Adipocyte (in vitro differentiated cells): Measurements from ENCODE around the gene MGMT.

Source experiments
- DNase-seq: peaks from one replicate; pipeline ENCODE4 v3.0.0-alpha.2; 2015; ENCODE audit warnings: low read depth
- H3K27me3 ChIP-seq: replicated peaks from 2 replicates; pipeline ENCODE4 v1.7.0; 2013; ENCODE audit warnings: mild to moderate bottlenecking, low read length, moderate library complexity; ENCODE audit not compliant: control insufficient read depth, insufficient read depth
- H3K36me3 ChIP-seq: 2 replicates; pipeline ENCODE4 v1.7.0; 2013; ENCODE audit warnings: low read length, mild to moderate bottlenecking, moderate library complexity; ENCODE audit not compliant: control insufficient read depth, insufficient read depth, severe bottlenecking
- H3K4me1 ChIP-seq: 2 replicates; pipeline ENCODE4 v1.7.0; 2013; ENCODE audit warnings: mild to moderate bottlenecking, low read length, moderate library complexity; ENCODE audit not compliant: control insufficient read depth, insufficient read depth
- H3K4me3 ChIP-seq: 2 replicates; pipeline ENCODE4 v1.7.0; 2013; ENCODE audit warnings: mild to moderate bottlenecking, low read length, moderate library complexity
- H3K9ac ChIP-seq: 2 replicates; pipeline ENCODE4 v1.7.0; 2013; ENCODE audit warnings: mild to moderate bottlenecking, low read length, moderate library complexity
- H3K9me3 ChIP-seq: 2 replicates; pipeline ENCODE4 v1.7.0; 2013; ENCODE audit warnings: mild to moderate bottlenecking, low read length, moderate library complexity; ENCODE audit not compliant: control insufficient read depth

MGMT gene

DNA sequence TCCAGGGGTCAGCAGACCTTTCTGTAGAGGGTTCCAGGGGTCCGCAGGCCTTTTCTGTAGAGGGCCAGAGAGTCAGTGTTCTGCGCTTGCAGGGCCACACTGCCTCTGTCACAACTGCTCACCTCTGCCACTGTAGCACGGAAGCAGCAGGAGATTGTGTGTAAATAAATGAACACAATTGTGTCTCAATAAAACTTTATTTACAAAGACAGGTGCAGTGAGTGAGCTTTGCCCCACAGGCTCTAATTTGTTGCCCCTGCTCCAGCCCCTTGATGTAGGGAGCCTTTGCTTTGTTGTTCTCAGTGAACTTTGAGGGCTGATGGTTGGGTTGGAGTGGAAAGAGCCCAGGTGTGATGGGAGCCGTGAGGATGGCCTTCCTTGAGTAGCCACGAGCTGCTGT lies 67.8 kb downstream of the MGMT start:
- no peak overlapping the region for H3K9ac ChIP-seq
- no peaks in the 10 kb centered on the region for H3K9me3 ChIP-seq
- H3K36me3 ChIP-seq: no peaks in the 10 kb centered on the region
- H3K4me3 ChIP-seq: no peak overlapping the region
- no peak for DNase-seq
- peaks cover 4% of the 10 kb centered on the region for H3K4me1 ChIP-seq
- H3K27me3 ChIP-seq: no peaks in the 10 kb centered on the region

DNA sequence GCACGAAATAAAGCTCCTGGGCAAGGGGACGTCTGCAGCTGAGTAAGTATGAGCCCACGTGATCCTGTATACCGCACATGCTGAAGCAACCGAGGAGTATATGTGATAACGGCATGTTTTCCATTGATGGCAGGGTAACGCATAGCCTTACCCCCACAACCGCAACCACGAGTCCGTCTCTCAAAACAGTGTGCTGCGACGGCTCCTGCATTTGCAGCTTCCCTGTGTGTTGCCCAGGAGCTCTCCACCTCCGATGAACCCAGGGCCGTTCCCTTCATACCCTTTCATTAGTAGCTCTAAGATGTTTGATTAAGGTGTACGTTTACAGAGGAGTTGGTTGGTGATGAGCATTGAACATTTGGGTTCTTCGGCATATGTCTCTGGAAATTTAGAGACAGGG lies 69.3 kb downstream of the MGMT start:
- DNase-seq: no peak
- Histone ChIP-seq H3K9me3 (no peaks in the 10 kb centered on the region), H3K4me1 (peaks cover 4% of the 10 kb centered on the region), H3K36me3 (no peaks in the 10 kb centered on the region), H3K27me3 (no peaks in the 10 kb centered on the region), H3K9ac (no peak overlapping the region), H3K4me3 (no peak overlapping the region)

DNA sequence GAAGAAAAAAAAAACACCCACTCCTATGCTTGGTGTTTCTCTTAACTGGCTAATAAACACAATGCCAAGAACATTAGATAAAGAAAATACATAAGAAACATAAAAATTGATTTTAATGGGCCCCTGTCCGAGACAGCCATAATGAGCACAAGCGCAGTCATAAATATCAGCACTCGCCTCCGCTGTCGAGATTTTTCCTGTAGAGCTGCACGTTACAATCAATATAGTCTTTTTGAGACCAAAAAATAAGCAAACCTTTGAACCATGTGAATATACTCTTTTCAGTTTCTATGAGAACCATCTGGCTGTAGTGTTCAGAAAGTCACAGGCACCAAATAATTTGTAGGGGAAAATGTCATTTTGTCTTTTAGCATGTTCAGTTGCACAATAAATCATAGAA lies 70.1 kb downstream of the MGMT start:
- DNase-seq: no peak
- Histone ChIP-seq H3K36me3 (no peaks in the 10 kb centered on the region), H3K9me3 (no peaks in the 10 kb centered on the region), H3K27me3 (no peaks in the 10 kb centered on the region), H3K4me1 (peaks cover under 1% of the 10 kb centered on the region), H3K4me3 (no peak overlapping the region), H3K9ac (no peak overlapping the region)

DNA sequence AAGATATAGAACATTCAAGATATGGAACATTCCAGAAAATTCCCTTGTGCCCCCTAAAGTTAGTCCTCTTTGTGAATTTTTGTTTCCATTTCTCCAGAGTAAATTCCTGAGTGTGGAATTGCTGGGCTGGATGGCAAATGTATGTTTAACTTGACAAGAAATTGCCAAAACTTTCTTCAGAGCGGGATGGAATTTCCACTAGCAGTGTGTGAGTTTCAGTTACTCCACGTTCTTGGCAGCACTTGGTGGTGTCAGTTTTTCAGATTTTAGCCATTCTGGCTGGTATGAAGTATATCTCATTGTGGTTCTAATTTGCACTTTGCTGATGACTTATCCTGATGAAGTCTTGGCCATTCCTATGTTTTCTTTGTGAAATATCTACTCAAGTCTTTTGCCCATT lies 71.2 kb downstream of the MGMT start:
- H3K9ac ChIP-seq: no peak overlapping the region
- no peak for DNase-seq
- H3K4me1 ChIP-seq: no peaks in the 10 kb centered on the region
- no peak overlapping the region for H3K4me3 ChIP-seq
- H3K9me3 ChIP-seq: no peaks in the 10 kb centered on the region
- H3K36me3 ChIP-seq: no peaks in the 10 kb centered on the region
- no peaks in the 10 kb centered on the region for H3K27me3 ChIP-seq

DNA sequence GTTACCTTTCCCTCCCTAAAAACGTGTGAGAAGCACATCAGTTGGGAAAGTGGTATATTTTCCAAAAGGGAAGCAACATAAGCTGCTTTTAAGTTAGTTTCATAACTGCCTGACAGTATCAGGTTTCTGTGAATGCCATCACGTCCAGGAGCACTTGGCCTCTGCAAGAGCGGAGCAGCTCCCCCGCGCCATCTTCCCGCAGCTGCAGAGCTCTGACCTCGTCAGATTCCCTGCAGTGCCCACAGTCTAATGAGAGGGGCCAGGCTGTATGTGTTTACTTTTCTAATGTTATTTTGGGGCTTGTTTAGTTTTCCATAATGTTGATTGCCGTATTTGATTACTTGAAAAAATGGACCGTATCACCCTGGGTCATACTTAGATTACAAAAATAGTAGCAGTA lies 74.2 kb downstream of the MGMT start:
- no peak for DNase-seq
- Histone ChIP-seq H3K9me3 (no peaks in the 10 kb centered on the region), H3K27me3 (no peaks in the 10 kb centered on the region), H3K36me3 (no peaks in the 10 kb centered on the region), H3K9ac (no peak overlapping the region), H3K4me1 (no peaks in the 10 kb centered on the region), H3K4me3 (no peak overlapping the region)

DNA sequence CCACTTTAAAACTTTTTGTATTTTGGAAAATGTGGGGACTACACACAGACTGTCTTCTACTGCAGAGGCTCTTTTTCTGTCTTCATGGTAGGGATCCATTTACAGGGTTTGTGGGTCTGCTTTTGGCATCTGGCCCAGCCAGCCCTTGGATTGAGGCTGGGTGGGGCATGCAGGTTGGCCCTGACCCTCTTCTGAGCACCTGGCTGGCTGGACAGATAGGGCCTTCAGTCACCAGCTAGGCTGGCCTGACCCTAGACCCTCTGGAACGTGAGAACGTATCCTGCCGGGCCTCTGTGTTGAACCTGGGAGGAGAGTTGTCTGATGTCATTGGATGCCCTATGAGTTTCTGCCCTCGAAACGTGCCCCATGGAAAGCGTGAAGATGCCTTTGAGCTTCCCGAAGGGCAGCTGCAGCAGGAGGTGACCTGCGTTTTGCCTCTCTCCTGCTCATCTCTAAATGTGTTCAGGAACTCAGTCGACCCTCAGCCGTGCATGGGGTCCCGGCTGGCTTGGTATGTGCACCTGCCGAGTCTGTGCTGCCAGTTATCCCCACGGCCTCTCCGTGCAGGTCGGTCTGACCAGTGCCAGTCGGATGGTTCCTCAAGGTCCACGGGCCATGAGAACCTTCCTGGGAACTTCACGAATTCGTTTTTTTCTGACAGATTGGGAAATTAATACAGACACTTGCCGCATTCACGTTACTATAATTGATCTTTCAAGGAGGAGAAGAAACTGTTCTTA lies 74.9 kb downstream of the MGMT start:
- no peaks in the 10 kb centered on the region for H3K36me3 ChIP-seq
- H3K9ac ChIP-seq: no peak overlapping the region
- no peak overlapping the region for H3K4me3 ChIP-seq
- no peaks in the 10 kb centered on the region for H3K4me1 ChIP-seq
- H3K27me3 ChIP-seq: no peaks in the 10 kb centered on the region
- H3K9me3 ChIP-seq: no peaks in the 10 kb centered on the region
- no peak for DNase-seq

DNA sequence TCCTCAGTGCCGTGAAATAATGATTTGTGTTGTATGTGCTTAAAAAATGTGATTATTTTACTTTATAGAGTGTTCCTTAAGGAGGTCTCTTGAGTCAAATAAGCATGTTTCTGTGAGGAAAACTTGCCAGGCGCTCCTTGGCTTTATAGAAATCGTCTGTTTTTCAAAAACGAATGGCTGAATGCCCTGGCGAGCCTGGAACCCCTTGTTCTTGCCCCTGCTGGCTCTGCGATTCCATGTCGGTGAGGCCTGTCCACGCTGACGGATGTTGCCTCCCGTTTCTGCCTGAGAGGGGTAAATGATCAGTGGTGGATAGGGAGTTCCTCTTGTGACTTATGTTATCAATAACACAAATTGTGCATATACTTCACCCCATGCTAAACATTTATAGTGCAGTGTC lies 75.5 kb downstream of the MGMT start:
- Histone ChIP-seq H3K9me3 (no peaks in the 10 kb centered on the region), H3K9ac (no peak overlapping the region), H3K27me3 (no peaks in the 10 kb centered on the region), H3K4me1 (no peaks in the 10 kb centered on the region), H3K36me3 (no peaks in the 10 kb centered on the region), H3K4me3 (no peak overlapping the region)
- no peak for DNase-seq

DNA sequence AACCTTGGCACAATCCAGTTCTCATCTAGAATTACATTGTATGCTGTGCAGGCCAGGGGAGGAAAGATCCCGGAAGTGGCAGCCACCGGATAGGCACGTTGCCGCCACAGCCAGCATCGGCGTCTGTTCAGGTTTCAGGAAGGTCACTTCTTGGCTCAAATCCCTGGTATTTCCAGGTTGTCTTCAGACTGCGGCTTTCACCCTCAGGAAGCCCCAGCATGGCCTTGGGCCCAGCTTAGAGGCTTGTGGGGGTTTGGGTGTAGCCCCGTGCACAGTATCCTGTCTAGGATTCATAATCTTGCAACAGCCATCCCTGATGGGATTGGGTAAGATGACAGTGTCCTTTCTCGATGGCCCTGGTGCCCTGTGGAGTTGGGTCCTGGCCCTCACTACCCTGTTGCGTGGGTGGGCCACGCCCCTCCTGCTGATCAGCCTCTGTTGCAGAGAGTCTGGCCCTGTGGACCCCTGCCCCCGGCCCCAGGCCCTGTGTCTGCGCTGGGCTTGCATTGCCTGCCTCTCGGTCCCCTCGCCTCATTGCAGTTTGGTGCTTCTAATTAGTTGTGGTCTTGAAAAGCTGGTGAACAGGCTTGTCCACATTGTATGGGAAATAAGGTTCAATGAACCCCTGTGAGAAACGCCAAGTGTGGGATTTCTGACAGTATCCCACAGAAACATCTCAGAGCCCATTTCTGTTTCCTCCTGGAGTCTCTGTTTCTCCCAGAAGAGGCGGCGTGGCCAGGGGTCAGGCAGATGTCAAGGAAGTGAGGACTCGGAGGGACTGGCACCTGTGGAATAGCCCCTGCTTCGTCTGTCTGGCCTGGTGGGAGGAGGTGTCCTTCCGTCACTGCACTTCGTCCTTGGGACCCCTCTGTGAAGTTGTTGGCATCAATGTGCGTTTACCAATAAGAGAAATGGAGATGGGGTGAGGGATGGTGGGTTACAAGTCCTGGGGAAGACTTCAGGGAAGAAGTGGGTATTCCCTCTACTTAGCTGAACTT lies 77.5 kb downstream of the MGMT start:
- H3K36me3 ChIP-seq: no peaks in the 10 kb centered on the region
- no peaks in the 10 kb centered on the region for H3K27me3 ChIP-seq
- DNase-seq: no peak
- H3K4me1 ChIP-seq: no peaks in the 10 kb centered on the region
- no peak overlapping the region for H3K9ac ChIP-seq
- no peak overlapping the region for H3K4me3 ChIP-seq
- H3K9me3 ChIP-seq: no peaks in the 10 kb centered on the region

DNA sequence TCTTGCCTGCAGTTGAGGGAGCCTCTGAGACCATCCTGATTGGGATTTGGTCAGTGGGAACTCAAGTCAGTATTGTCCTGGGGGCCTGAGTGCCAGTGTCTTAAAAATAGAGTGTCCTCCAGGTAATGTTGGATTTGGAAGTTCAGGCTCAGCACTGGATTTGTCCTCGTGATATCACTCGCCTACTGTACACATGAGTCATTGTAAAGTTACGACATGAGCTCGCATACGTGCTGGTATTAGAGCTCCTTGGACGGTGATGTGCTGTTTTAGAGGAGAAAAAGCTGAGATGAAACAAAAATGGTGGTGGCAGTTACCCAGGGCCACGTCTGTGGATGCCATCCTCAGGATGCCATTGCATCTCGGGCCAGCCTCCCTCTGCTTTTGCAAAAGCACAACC lies 78.2 kb downstream of the MGMT start:
- H3K36me3 ChIP-seq: no peaks in the 10 kb centered on the region
- DNase-seq: no peak
- H3K9ac ChIP-seq: no peak overlapping the region
- H3K27me3 ChIP-seq: no peaks in the 10 kb centered on the region
- no peak overlapping the region for H3K4me3 ChIP-seq
- no peaks in the 10 kb centered on the region for H3K9me3 ChIP-seq
- no peaks in the 10 kb centered on the region for H3K4me1 ChIP-seq

DNA sequence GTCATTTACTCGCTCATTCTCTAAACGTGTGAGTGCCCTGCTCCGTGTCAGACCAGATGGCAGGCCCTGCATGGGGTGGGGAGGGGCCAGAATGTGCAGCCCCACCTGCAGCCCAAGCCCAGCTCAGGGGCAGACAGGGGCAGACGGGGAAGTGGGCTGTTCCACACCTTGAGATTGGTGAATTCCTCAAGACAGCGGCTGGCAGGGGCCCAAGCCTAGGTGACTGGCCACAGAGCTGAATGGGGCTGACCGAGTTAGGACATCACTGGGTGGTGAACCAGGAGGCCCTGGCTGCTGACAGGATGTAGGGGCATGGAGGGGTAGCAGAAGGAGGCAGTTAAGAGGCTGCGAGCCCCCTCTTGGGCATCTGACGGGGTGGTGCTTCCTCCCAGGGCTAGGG lies 79.1 kb downstream of the MGMT start:
- Histone ChIP-seq H3K9me3 (no peaks in the 10 kb centered on the region), H3K27me3 (no peaks in the 10 kb centered on the region)
- no peak for DNase-seq

DNA sequence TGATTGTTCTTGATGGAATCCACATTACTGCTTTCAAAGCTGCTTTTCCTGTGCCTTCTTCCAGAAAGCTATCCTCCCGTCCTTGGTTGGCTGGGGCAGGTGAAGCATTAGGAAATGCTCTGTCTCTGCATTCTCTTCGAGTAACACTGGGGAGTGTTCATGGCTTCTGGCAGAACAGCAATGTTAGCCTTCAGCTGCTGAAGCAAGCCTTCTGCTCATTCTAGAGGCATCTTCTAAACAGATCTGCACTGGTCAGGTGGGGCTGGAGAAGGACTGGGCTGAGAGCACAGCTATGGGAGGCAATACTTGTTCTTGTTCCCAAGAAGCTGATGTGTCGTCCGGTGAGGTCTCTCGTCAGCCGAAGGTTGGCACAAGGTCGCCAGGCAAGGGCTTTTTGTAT lies 80.6 kb downstream of the MGMT start:
- peak; percentile 9 for DNase-seq
- H3K36me3 ChIP-seq: peaks cover 3% of the 10 kb centered on the region

More for the DNA sequence above, 79.1 kb downstream of the MGMT start:
- H3K36me3 ChIP-seq: peaks cover 3% of the 10 kb centered on the region
- H3K9ac ChIP-seq: no peak overlapping the region
- H3K4me1 ChIP-seq: no peaks in the 10 kb centered on the region
- H3K4me3 ChIP-seq: no peak overlapping the region

More for the DNA sequence above, 80.6 kb downstream of the MGMT start:
- no peak overlapping the region for H3K9ac ChIP-seq
- H3K4me1 ChIP-seq: no peaks in the 10 kb centered on the region
- H3K9me3 ChIP-seq: no peaks in the 10 kb centered on the region
- H3K27me3 ChIP-seq: no peaks in the 10 kb centered on the region
- H3K4me3 ChIP-seq: no peak overlapping the region
